AG09319 (cell line): Measurements from ENCODE around the gene UBL3.

ENCODE experiments used
- DNase-seq: peaks from one replicate; pipeline ENCODE4 v3.0.0-alpha.2; 2010; ENCODE audit warnings: low read depth; ENCODE audit errors: extremely low read depth
- TF ChIP-seq, protein P1 (sequence below): IDR thresholded peaks from 2 replicates; pipeline ENCODE4 v1.5.1; 2011; ENCODE audit warnings: low read depth, mild to moderate bottlenecking, inconsistent platforms, low read length, moderate library complexity

Gene UBL3

DNA sequence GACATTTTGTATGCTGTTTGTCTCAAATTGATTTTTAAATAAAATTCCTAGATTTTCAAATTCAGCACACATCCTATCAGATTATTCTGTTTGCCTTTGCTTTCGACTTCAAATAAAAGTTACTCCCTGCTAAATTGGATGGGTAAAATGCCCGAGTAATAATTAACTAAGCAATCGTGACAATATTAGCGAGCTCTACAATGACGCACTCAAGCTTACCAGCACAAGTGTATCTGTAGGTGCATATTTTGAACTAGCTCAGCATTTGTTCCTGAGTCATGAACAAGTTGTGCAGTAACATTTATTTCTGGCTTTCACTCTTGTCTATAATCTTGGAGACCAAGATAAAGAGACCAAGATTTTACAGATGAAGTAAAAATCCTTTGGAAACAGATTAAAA lies 113.4 kb downstream of the UBL3 start:
- no peak for DNase-seq
- TF ChIP-seq, protein P1, sequence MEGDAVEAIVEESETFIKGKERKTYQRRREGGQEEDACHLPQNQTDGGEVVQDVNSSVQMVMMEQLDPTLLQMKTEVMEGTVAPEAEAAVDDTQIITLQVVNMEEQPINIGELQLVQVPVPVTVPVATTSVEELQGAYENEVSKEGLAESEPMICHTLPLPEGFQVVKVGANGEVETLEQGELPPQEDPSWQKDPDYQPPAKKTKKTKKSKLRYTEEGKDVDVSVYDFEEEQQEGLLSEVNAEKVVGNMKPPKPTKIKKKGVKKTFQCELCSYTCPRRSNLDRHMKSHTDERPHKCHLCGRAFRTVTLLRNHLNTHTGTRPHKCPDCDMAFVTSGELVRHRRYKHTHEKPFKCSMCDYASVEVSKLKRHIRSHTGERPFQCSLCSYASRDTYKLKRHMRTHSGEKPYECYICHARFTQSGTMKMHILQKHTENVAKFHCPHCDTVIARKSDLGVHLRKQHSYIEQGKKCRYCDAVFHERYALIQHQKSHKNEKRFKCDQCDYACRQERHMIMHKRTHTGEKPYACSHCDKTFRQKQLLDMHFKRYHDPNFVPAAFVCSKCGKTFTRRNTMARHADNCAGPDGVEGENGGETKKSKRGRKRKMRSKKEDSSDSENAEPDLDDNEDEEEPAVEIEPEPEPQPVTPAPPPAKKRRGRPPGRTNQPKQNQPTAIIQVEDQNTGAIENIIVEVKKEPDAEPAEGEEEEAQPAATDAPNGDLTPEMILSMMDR: no peak

DNA sequence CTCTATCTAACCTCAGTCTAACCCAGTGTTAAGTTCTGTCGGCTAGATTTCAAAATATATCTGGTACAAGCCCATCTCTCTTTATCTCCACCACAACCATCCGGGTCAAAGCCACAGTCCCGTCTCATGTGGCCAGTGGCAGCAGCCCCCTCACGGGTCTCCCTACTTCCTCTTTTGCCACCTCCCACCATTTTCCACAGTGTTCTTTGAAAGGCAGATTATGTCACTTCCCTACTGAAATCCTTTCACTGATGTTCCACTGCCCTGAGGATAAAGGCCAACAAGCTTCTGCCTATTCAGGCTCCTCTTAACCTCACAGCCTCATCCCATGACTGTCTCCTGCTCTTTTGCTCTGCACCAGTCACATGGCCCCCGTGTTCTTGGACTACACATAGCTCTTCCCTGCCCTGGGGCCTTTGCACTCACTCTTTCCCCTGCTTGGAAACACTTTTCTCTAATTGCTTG lies 117.2 kb downstream of the UBL3 start:
- TF ChIP-seq, protein P1: no peak
- DNase-seq: no peak

DNA sequence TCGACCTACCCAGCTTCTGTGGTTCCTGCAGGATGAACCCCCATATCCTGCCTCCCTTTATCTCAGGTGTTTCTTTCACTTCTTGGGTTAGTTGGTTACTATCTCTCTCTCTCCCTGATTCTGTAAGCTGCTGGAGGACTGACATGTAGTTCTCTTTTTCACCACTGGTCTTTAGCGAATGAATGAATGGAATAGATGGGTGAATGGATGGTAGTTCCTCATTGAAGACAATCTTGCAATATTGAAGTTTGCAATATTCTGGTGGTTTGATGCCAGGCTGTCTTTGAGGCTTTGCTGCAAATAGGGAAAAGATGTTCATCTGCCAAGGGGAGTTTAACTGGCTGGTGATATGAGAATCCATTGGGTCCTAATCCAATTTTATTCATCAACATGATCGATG lies 120.2 kb downstream of the UBL3 start:
- TF ChIP-seq, protein P1: no peak
- no peak for DNase-seq

GRCh38 chr13:29722415-29722814 lies 128.0 kb downstream of the UBL3 start:
- DNase-seq: no peak
- TF ChIP-seq, protein P1: no peak

DNA sequence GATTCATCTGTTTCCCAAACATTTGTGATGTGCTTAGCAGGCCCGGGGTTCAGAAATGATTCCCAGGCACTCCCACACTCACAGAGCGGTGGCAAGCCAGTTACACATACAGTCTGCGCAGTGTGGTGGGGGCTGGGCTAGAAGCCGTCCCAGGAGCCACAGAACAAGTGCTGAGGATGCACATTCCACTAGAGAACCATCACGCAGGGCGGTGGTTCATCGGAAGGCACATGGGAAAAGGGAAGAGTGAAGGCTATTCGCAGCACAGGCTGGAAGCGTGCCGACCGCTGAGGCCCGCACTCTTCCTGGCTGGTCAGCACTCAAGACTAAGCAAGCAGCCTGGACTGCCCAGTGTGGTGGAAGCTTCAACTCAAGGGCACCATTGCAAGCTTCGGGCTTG lies 128.7 kb downstream of the UBL3 start:
- no peak for DNase-seq
- TF ChIP-seq, protein P1: no peak

GRCh38 chr13:29718694-29719093 lies 131.7 kb downstream of the UBL3 start:
- DNase-seq: no peak
- TF ChIP-seq, protein P1: no peak

DNA sequence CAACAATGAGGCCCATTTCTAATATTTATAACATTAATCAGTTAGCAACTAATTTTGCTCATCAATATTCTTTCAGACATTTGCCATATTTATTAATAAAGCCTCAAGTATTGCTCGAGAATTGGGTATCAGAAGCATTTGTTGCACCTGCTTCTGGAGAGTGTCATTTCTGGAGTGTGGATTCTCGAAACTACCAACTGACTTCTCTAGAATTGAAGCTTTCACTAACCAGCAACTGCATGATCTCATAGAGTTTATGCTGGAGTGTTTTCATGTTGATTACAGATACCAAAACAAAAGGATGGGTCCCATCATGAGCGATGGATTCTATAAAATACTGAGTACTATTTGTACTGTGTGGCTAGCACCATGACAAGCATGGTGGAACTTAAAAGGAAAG lies 133.9 kb downstream of the UBL3 start:
- DNase-seq: no peak
- TF ChIP-seq, protein P1: no peak
